Upper lobe of right lung (tissue), 1 donor: ENCODE results near the gene TSNAXIP1. TPM values are rescaled to one million over a fixed set of nuclear protein-coding genes. Genes with fewer than 3 reads are reported as not detected.

Experiments
- ATAC-seq: fragments of 200-7000 bp; cut with Tn5 transposase; one replicate; pipeline ENCODE4 v1.9.1; 2020; ENCODE audit warnings: mild to moderate bottlenecking, moderate library complexity
- DNase-seq: peaks from one replicate; pipeline ENCODE4 v3.0.0-alpha.2; 2020
- H3K27ac ChIP-seq: fragments of 200-600 bp; one replicate; pipeline ENCODE4 v1.8.0; 2022
- H3K27me3 ChIP-seq: fragments of 200-600 bp; one replicate; pipeline ENCODE4 v1.8.0; 2022; ENCODE audit warnings: mild to moderate bottlenecking
- H3K36me3 ChIP-seq: fragments of 200-600 bp; one replicate; pipeline ENCODE4 v1.8.0; 2022
- H3K4me1 ChIP-seq: fragments of 200-600 bp; one replicate; pipeline ENCODE4 v1.8.0; 2022
- H3K4me3 ChIP-seq: fragments of 200-600 bp; one replicate; pipeline ENCODE4 v1.8.0; 2022; ENCODE audit warnings: mild to moderate bottlenecking
- H3K9me3 ChIP-seq: fragments of 200-600 bp; one replicate; pipeline ENCODE4 v1.8.0; 2022
- intact Hi-C: fragments of 100-400 bp; cut with DNase I; formaldehyde crosslinking; loops from one replicate; pipeline ENCODE4 v1.11.0; 2022
- total RNA-seq: library from RNA; stranded (reverse); fragmentation: NEBNext Ultra II Directional; extraction: Animal tissue kit (Norgen Biotek cat#: 25700); gene quantifications from one replicate; pipeline ENCODE4 v1.2.1, GENCODE V29; 2021
- TF ChIP-seq, protein P1 (sequence below): fragments of 200-600 bp; IDR thresholded peaks from one replicate; pipeline ENCODE4 v1.8.0; 2022; ENCODE audit warnings: antibody characterized with exemption
- donor health status: DM: no; HTN: yes; CAD: no; lungs with severe emphysema.

TSNAXIP1 gene
- total RNA-seq, 1 donor from 2014 or later, result 0.55 TPM

DNA sequence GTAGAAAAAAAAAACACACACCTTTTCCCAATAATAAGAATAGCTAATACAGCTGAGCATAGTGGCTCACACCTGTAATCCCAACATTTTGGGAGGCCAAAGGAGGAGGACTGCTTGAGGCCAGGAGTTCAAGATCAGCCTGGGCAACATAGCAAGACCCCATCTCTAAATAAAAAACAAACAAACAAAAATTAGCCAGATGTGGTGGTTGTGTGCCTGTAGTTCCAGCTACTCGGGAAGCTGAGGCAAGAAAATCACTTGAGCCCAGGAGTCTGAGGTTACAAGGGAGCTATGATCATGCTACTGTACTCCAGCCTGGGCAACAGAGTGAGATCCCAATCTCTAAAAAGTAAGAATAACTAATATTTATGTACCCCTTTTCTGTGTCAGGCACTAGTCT is 44.8 kb upstream of the TSNAXIP1 start:
- no peak overlapping the region for H3K4me3 ChIP-seq
- H3K27ac ChIP-seq, result no peak overlapping the region
- no peak for DNase-seq
- ATAC-seq, result no peak
- no peaks in the 10 kb centered on the region for H3K4me1 ChIP-seq
- intact Hi-C loops, result no loop called here
- no peaks in the 10 kb centered on the region for H3K9me3 ChIP-seq
- H3K27me3 ChIP-seq, result no peaks in the 10 kb centered on the region
- TF ChIP-seq, protein P1, sequence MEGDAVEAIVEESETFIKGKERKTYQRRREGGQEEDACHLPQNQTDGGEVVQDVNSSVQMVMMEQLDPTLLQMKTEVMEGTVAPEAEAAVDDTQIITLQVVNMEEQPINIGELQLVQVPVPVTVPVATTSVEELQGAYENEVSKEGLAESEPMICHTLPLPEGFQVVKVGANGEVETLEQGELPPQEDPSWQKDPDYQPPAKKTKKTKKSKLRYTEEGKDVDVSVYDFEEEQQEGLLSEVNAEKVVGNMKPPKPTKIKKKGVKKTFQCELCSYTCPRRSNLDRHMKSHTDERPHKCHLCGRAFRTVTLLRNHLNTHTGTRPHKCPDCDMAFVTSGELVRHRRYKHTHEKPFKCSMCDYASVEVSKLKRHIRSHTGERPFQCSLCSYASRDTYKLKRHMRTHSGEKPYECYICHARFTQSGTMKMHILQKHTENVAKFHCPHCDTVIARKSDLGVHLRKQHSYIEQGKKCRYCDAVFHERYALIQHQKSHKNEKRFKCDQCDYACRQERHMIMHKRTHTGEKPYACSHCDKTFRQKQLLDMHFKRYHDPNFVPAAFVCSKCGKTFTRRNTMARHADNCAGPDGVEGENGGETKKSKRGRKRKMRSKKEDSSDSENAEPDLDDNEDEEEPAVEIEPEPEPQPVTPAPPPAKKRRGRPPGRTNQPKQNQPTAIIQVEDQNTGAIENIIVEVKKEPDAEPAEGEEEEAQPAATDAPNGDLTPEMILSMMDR, result no peak
- peaks cover 11% of the 10 kb centered on the region for H3K36me3 ChIP-seq

DNA sequence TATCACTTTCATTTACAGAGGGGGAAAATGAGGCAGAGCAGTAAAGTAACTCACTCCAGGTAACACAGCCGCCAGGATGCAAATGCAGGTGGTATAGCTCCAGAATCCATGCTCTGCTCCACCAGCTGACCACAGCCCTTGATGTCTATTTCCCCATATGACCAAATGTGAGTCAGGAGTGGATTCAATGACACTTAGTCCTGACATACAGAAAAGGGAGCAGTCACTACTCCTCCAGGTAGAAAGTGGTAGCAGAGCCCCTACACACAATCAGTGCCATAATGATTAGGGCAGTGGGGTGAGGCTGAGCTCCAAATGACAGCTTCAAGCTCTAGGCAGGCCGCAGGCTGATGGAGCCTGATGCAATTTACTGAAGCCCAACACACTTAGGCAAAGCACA is 44.3 kb upstream of the TSNAXIP1 start:
- ATAC-seq, result no peak
- no peak overlapping the region for H3K27ac ChIP-seq
- no peak for DNase-seq
- no peaks in the 10 kb centered on the region for H3K27me3 ChIP-seq
- H3K4me1 ChIP-seq, result no peaks in the 10 kb centered on the region
- H3K9me3 ChIP-seq, result no peaks in the 10 kb centered on the region
- H3K36me3 ChIP-seq, result peaks cover 11% of the 10 kb centered on the region
- H3K4me3 ChIP-seq, result no peak overlapping the region
- intact Hi-C loops, result no loop called here
- TF ChIP-seq, protein P1, result no peak

DNA sequence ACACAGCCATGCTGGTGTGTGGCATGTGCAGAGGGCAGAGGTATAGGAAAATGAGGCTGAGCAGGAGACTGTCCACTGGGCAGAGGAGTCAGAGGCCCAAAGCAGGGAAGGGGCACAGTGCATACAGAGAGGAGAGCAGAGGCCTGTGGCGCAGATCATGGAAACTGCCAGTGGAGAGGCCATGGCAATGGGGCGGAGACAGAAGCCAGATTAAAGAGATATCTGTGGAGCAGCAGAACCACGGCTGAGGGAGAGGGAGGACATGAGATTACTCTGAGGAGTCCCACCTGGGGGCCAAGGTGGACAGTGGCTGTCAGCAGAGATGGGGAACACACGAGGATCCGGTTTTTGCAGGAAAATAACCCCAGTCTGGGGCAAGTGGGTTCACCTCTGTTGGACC is 43.6 kb upstream of the TSNAXIP1 start:
- ATAC-seq, result peak; percentile 31
- intact Hi-C loops, result no loop called here
- Histone ChIP-seq H3K36me3 (peaks cover 11% of the 10 kb centered on the region), H3K4me1 (no peaks in the 10 kb centered on the region), H3K27me3 (no peaks in the 10 kb centered on the region), H3K9me3 (no peaks in the 10 kb centered on the region), H3K4me3 (no peak overlapping the region), H3K27ac (no peak overlapping the region)
- DNase-seq, result no peak
- TF ChIP-seq, protein P1, result no peak

DNA sequence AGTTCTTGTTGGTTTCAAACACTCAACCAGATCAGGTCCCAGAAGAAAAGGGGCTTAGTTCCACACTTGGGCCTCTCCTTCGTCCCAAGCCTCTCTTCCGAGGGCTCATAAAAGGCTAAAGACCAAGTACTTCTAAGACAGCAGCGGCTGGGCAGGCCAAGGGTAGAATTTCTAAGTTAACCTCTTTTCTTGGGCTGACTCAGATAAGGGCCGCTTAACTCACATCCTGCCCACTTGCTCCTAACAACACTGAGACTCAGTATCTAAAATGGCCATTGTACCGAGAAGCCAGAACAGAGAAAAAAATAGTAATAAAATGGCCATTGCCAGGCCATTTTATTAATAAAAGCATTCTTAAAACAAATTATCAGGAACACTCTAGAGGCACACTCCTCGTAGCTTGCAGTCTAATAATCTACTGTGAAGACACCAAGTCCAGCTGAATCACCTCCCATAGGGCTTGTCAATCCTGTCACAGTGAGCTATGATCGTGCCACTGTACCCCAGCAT is 42.5 kb upstream of the TSNAXIP1 start:
- intact Hi-C loops, result no loop called here
- no peak overlapping the region for H3K4me3 ChIP-seq

DNA sequence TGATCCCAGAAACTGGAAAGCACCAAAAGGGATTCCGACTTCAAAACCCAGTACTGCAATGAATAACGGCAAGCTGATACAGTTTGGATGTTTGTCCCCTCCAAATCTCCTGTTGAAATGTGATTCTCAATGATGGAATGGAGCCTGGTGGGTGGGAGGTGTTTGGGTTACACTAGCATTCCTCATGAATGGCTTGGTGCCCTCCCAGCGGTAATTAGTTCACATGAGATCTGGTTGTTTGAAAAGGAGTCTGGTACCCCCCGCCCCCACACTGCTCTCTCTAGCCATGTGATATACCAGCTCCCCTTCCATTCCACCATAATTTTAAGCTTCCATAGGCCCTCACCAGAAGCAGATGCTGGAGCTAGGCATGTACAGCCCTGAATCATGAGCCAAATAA is 40.4 kb upstream of the TSNAXIP1 start:
- no peaks in the 10 kb centered on the region for H3K27me3 ChIP-seq
- no peaks in the 10 kb centered on the region for H3K9me3 ChIP-seq
- TF ChIP-seq, protein P1, result no peak
- peaks cover 12% of the 10 kb centered on the region for H3K36me3 ChIP-seq
- no peaks in the 10 kb centered on the region for H3K4me1 ChIP-seq
- intact Hi-C loops, result no loop called here
- H3K4me3 ChIP-seq, result no peak overlapping the region
- no peak for DNase-seq
- ATAC-seq, result no peak
- no peak overlapping the region for H3K27ac ChIP-seq

More for the DNA sequence above, 42.5 kb upstream of the TSNAXIP1 start:
- Histone ChIP-seq H3K27me3 (no peaks in the 10 kb centered on the region), H3K4me1 (no peaks in the 10 kb centered on the region), H3K9me3 (no peaks in the 10 kb centered on the region), H3K36me3 (peaks cover 2% of the 10 kb centered on the region), H3K27ac (no peak overlapping the region)
- ATAC-seq (no peak), DNase-seq (no peak)
- TF ChIP-seq, protein P1, result no peak

DNA sequence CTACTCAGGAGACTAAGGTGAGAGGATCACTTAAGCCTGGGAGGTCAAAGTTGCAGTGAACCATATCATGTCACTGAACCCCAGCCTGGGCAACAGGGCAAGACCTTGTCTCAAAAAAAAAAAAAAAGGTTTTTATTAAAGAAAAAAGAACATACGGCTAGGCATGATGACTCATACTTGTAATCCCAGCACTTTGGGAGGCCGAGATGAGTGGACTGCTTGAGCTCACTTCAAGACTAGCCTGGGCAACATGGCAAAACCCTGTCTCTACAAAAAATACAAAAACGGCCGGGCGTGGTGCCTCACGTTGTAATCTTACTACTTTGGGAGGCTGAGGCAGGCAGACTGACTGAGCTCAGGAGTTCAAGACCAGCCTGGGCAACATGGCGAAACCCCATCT is 38.7 kb upstream of the TSNAXIP1 start:
- Histone ChIP-seq H3K4me3 (no peak overlapping the region), H3K36me3 (peaks cover 16% of the 10 kb centered on the region), H3K27me3 (no peaks in the 10 kb centered on the region), H3K9me3 (no peaks in the 10 kb centered on the region), H3K4me1 (peaks cover 5% of the 10 kb centered on the region), H3K27ac (no peak overlapping the region)
- DNase-seq (no peak), ATAC-seq (no peak)
- intact Hi-C loops, result no loop called here
- TF ChIP-seq, protein P1, result no peak
